ENCODE data around the gene VAT1L. TPM values are rescaled to one million over a fixed set of nuclear protein-coding genes. Genes with fewer than 3 reads are reported as not detected.

The VAT1L gene
- total and polyA plus RNA-seq, 10 of the 15 experiments (the other 5 are each of a cell fraction or from before 2014, with no cell fraction given) = 0.06 to 0.18 (median 0.10) TPM; not detected in 5

GRCh38 chr16:77738706-77739558 lies 49.4 kb upstream of the VAT1L start:
- no peak for ATAC-seq
- RAD21 ChIA-PET (ENCODE audit: unreplicated experiment) = no interaction called here
- Histone ChIP-seq H3K4me3 (no peak overlapping the region), H3K9me3 (replicated peaks; ENCODE audit: control insufficient read depth, insufficient read depth, low read length) (no peaks in the 10 kb centered on the region), H3K27ac (ENCODE audit: control insufficient read depth, insufficient read depth) (no peak overlapping the region), H3K4me1 (ENCODE audit: control insufficient read depth, insufficient read depth, low read length) (no peaks in the 10 kb centered on the region), H4K20me1 (ENCODE audit: control insufficient read depth, insufficient read depth) (no peaks in the 10 kb centered on the region), H2AFZ (ENCODE audit: control insufficient read depth, low read depth, low read length) (no peak overlapping the region), H3K27me3 (replicated peaks in 1 of 2; ENCODE audit: control insufficient read depth in 2 of 2, insufficient read depth in 2 of 2, low read length in 1 of 2) (no peaks in the 10 kb centered on the region), H3K36me3 (ENCODE audit: control insufficient read depth in 2 of 2, insufficient read depth in 2 of 2, low read length in 1 of 2) (no peaks in the 10 kb centered on the region), H3K79me2 (ENCODE audit: control insufficient read depth, insufficient read depth, low read length) (no peaks in the 10 kb centered on the region), H3K9ac (ENCODE audit: control insufficient read depth, insufficient read depth, low read length) (no peak overlapping the region), H3K4me2 (ENCODE audit: control insufficient read depth, insufficient read depth) (no peak overlapping the region)
- CTCF ChIA-PET = no interaction called here
- POLR2A ChIA-PET = no interaction called here
- TF ChIP-seq ZZZ3 (IDR thresholded peaks at IDR 0.05; ENCODE audit: control insufficient read depth, insufficient read length, low read depth) (no peak), GATAD2B (conservative IDR thresholded peaks at IDR 0.05; ENCODE audit: low read depth) (no peak), NFIC (IDR thresholded peaks at IDR 0.05; ENCODE audit: low read depth, low read length) (no peak), RCOR1 (conservative IDR thresholded peaks at IDR 0.05; ENCODE audit: low read depth, low read length) (no peak), NBN (IDR thresholded peaks at IDR 0.05) (no peak), ZNF24 (IDR thresholded peaks at IDR 0.05) (no peak), CBX3 (IDR thresholded peaks at IDR 0.05; ENCODE audit: borderline replicate concordance, low read depth) (no peak), ZNF274 (IDR thresholded peaks at IDR 0.05; ENCODE audit: insufficient read depth, insufficient read length) (no peak)
- TF ChIP-seq, protein P1, sequence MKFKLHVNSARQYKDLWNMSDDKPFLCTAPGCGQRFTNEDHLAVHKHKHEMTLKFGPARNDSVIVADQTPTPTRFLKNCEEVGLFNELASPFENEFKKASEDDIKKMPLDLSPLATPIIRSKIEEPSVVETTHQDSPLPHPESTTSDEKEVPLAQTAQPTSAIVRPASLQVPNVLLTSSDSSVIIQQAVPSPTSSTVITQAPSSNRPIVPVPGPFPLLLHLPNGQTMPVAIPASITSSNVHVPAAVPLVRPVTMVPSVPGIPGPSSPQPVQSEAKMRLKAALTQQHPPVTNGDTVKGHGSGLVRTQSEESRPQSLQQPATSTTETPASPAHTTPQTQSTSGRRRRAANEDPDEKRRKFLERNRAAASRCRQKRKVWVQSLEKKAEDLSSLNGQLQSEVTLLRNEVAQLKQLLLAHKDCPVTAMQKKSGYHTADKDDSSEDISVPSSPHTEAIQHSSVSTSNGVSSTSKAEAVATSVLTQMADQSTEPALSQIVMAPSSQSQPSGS (IDR thresholded peaks at IDR 0.05; ENCODE audit: low read length) = no peak
- TF ChIP-seq, protein P2, sequence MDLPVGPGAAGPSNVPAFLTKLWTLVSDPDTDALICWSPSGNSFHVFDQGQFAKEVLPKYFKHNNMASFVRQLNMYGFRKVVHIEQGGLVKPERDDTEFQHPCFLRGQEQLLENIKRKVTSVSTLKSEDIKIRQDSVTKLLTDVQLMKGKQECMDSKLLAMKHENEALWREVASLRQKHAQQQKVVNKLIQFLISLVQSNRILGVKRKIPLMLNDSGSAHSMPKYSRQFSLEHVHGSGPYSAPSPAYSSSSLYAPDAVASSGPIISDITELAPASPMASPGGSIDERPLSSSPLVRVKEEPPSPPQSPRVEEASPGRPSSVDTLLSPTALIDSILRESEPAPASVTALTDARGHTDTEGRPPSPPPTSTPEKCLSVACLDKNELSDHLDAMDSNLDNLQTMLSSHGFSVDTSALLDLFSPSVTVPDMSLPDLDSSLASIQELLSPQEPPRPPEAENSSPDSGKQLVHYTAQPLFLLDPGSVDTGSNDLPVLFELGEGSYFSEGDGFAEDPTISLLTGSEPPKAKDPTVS (IDR thresholded peaks at IDR 0.05; ENCODE audit: low read depth, low read length) = no peak
- in situ Hi-C loops (cut with MboI) (no loop called here), intact Hi-C loops (cut with micrococcal nuclease; ENCODE audit: unreplicated experiment) (no loop called here)
- SMC1A ChIA-PET (ENCODE audit: uncharacterized antibody, unreplicated experiment) = no interaction called here
- FAIRE-seq = no peak
- no peak for DNase-seq (ENCODE audit: low read depth, low spot score)
- no TSS peak for BruUV-seq (replicated peaks)
- WGBS (ENCODE audit: insufficient coverage, insufficient replicate concordance, low lambda C conversion rate, missing lambda C conversion rate) = 54% methylated on average over 10 of the region's 10 CpGs
